Activated B cell treated with CpG ODN at 0.5 μM for 24 hours (primary cell): ENCODE measurements around the gene SP6. TPM values are rescaled to one million over a fixed set of nuclear protein-coding genes. Genes with fewer than 3 reads are reported as not detected.

Source experiments
- ATAC-seq: fragments of 200-7000 bp; cut with Tn5 transposase; one replicate; pipeline ENCODE4 v1.10.0; 2021; ENCODE audit warnings: low read depth, mild to moderate bottlenecking, moderate library complexity
- CTCF ChIA-PET: fragments of 350-600 bp; sonication (Branson Sonifier 250); formaldehyde crosslinking; loops from one replicate; lab custom pipeline; 2021; ENCODE audit warnings: antibody characterized with exemption; lab: Charles Lee
- POLR2A ChIA-PET: fragments of 350-600 bp; sonication (Branson Sonifier 250); formaldehyde crosslinking; loops from one replicate; lab custom pipeline; 2021; ENCODE audit warnings: antibody characterized with exemption; lab: Charles Lee
- DNase-seq: peaks from one replicate; pipeline ENCODE4 v3.0.0; 2022
- H3K27ac Mint-ChIP-seq: one replicate; pipeline ENCODE4 v1.8.0; 2020; ENCODE audit warnings: mixed read lengths
- H3K27me3 Mint-ChIP-seq: one replicate; pipeline ENCODE4 v1.8.0; 2021; ENCODE audit warnings: mixed read lengths
- H3K36me3 Mint-ChIP-seq: one replicate; pipeline ENCODE4 v1.8.0; 2021; ENCODE audit warnings: low read depth, mixed read lengths
- H3K4me1 Mint-ChIP-seq: one replicate; pipeline ENCODE4 v1.8.0; 2021; ENCODE audit warnings: mixed read lengths
- H3K4me3 Mint-ChIP-seq: one replicate; pipeline ENCODE4 v1.8.0; 2020; ENCODE audit warnings: mild to moderate bottlenecking, mixed read lengths
- H3K9me3 Mint-ChIP-seq: one replicate; pipeline ENCODE4 v1.8.0; 2020; ENCODE audit warnings: mixed read lengths
- CTCF ChIP-seq: fragments of 200-600 bp; IDR thresholded peaks from one replicate; pipeline ENCODE4 v1.8.0; 2022; ENCODE audit warnings: antibody characterized with exemption, mild to moderate bottlenecking
- intact Hi-C: fragments of 100-400 bp; cut with micrococcal nuclease; formaldehyde crosslinking; loops from one replicate; pipeline ENCODE4 v1.15.1; 2024
- total RNA-seq: library from RNA; stranded (reverse); gene quantifications from 2 replicates; pipeline ENCODE4 v1.2.3, GENCODE V29; 2022

Gene SP6
- total RNA-seq, 1 donor from 2014 or later, result 0.09 TPM

GRCh38 chr17:47884427-47884740, 33.4 kb upstream of the SP6 start:
- ChIA-PET POLR2A (no interaction called here), CTCF (interaction anchor here (1.8 kb wide), 1 partner anchor 43 kb away, joined by 4 read pairs; the partner anchor contains the start of gene SCRN2)
- Mint-ChIP-seq H3K9me3 (no peaks in the 10 kb centered on the region), H3K27ac (no peak overlapping the region), H3K36me3 (no peaks in the 10 kb centered on the region), H3K4me1 (no peaks in the 10 kb centered on the region), H3K27me3 (peaks cover 12% of the 10 kb centered on the region), H3K4me3 (no peak overlapping the region)
- no peak for ATAC-seq
- no peak for DNase-seq
- intact Hi-C loops, result no loop called here
- no peak for TF ChIP-seq CTCF

GRCh38 chr17:47883589-47884426, 32.8 kb upstream of the SP6 start:
- CTCF ChIA-PET, result interaction anchor here (1.8 kb wide), 1 partner anchor 42 kb away, joined by 4 read pairs; the partner anchor contains the start of gene SCRN2
- intact Hi-C loops, result no loop called here
- no peak overlapping the region for H3K4me3 Mint-ChIP-seq
- no peak overlapping the region for H3K27ac Mint-ChIP-seq
- DNase-seq, result no peak
- ATAC-seq, result no peak
- no peaks in the 10 kb centered on the region for H3K9me3 Mint-ChIP-seq
- H3K36me3 Mint-ChIP-seq, result no peaks in the 10 kb centered on the region
- no peak for TF ChIP-seq CTCF
- peaks cover 16% of the 10 kb centered on the region for H3K27me3 Mint-ChIP-seq
- H3K4me1 Mint-ChIP-seq, result no peaks in the 10 kb centered on the region
- POLR2A ChIA-PET, result no interaction called here

- Mint-ChIP-seq H3K27ac (no peak overlapping the region), H3K36me3 (no peaks in the 10 kb centered on the region), H3K9me3 (no peaks in the 10 kb centered on the region), H3K27me3 (peaks cover 21% of the 10 kb centered on the region), H3K4me1 (no peaks in the 10 kb centered on the region), H3K4me3 (no peak overlapping the region)
- intact Hi-C loops, result no loop called here
- DNase-seq, result no peak
- ATAC-seq, result no peak
- TF ChIP-seq CTCF, result no peak
- ChIA-PET CTCF (interaction anchor here (1.8 kb wide), 1 partner anchor 42 kb away, joined by 4 read pairs; the partner anchor contains the start of gene SCRN2), POLR2A (no interaction called here)
Measured at GRCh38 chr17:47882695-47883588, 32.0 kb upstream of the SP6 start.

GRCh38 chr17:47882247-47882646, 31.3 kb upstream of the SP6 start:
- no peak overlapping the region for H3K27ac Mint-ChIP-seq
- H3K36me3 Mint-ChIP-seq, result no peaks in the 10 kb centered on the region
- peaks cover 26% of the 10 kb centered on the region for H3K27me3 Mint-ChIP-seq
- TF ChIP-seq CTCF, result no peak
- ChIA-PET CTCF (interaction anchor here (0.7 kb wide), 1 partner anchor 1687 kb away, joined by 5 read pairs; no protein-coding TSS in a partner anchor), POLR2A (no interaction called here)
- DNase-seq, result no peak
- no peaks in the 10 kb centered on the region for H3K4me1 Mint-ChIP-seq
- intact Hi-C loops, result no loop called here
- no peak for ATAC-seq
- H3K4me3 Mint-ChIP-seq, result no peak overlapping the region
- no peaks in the 10 kb centered on the region for H3K9me3 Mint-ChIP-seq
